ENCODE measurements around the gene PRDM16.

The PRDM16 gene

DNA sequence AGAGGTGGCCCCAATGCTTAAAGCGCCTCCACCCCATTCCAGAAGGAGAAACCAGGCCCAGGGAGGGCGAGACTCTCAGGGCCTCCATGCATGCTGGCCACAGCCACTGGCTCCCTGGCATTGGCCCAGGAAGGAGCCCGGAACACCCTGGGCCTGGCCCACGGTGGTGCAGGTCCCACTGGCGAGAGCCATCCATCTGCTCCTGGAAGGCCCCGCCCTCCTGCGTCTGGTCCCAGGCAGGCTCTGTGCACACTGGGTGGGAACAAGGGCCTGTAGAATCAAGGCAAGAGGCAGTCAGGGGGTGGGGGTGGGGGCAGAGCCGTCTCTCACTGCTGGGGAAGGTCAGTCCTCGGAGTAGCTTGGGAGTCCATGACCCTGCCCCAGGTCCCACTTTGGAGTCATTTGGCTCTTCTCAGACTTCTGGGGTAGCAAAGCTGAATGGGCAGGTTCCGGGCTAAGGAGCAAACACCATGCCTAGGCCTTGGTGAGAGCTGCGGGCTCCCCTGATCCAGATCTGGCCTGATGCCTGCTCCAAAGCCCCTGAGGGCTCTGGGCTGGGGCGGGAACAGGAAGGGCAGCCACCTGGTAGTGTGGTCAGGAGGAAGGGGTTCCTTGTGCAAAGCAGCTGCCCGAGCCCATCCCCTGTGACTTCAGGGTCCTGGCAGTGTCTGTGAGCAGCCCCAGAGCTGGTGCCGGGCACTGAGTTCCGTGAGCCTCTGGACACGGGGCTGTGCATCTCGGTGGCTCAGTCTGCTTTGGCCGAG is 278.4 kb downstream of the PRDM16 start:
- no peak for DNase-seq

GRCh38 chr1:3348196-3348865 is 279.3 kb downstream of the PRDM16 start:
- DNase-seq: no peak

GRCh38 chr1:3349161-3349967 is 280.4 kb downstream of the PRDM16 start:
- DNase-seq: no peak

- DNase-seq: no peak
Measured at GRCh38 chr1:3349968-3350299, 280.9 kb downstream of the PRDM16 start.

DNA sequence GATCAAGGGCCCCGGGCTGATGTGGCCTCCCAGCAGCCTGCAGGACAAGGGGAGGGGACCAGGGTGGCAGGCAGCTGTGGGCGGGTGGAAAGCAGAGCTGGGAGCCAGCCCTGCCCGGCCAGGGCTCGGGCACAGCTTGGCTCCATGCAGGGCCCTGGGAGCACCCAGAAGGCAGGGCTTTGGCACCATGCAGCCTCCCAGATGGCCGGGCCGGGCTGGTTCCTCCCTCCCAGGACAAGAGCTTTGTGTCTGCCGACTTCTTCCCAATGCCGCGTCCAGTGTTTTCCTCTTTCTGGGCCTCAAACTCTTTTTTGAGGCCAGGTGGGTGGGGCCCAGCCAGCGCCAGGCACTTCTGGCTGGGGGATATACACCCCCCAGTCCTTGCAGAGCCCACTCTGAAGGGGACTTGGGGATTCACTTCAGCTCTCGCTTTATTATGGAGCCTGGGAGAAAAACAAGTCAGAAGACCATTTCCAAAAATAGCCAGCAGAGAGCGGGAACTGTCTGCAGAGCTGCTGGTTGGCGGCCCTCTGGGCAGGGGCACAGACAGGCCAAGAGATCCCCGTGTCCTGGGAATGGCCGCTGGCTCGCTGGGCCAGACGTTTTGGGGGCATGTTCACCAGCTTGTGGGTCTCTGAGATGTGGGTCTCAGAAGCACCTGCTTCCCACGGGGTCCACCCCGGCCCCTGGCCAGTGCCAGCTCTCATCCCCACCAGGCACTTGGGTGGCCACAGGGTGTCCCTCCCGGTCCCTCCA is 281.7 kb downstream of the PRDM16 start:
- DNase-seq: no peak

DNA sequence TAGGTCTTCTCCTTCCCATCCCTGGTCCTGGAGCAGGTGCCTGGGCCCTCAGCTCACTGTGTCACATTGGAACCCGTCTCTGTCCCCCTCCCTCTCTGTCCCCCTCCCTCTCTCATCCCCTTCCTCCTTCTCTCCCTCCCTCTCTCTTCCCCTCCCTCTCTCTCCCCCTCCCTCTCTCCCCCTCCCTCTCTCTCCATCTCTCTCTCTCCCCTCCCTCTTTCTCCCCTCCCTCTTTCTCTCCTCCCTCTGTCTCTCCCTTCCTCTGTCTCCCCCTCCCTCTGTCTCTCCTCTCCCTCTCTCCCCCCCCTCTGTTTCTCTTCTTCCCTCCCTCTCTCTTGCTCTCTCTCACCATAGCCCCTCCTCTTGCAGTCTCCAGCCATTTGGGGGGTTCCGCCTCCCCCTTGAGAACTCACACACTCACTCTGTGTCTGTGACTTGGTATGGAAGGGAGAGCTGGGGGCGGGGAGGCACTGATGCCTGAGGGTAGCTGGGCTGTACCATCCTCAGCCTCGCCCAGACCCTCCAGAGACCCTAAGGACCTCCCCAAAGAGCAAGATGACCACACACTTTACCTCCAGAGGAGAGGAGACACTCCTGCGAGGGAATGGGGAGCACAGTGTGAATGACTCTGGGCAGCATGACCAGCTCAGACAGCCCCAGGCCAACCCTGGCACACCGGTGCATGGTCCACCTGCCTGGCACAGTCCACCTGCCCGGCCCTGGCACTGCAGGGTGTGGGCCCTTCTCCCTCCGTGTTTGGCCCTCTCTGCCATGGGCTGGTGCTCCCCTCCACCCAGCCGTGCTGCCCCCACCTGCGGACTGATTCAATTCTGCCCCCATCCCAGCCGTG is 282.7 kb downstream of the PRDM16 start:
- DNase-seq: no peak

GRCh38 chr1:3352299-3352951 is 283.4 kb downstream of the PRDM16 start:
- peak; percentile 80 for DNase-seq

- DNase-seq: no peak
Measured at GRCh38 chr1:3352952-3353331, 283.9 kb downstream of the PRDM16 start.

GRCh38 chr1:3353876-3354275 is 284.9 kb downstream of the PRDM16 start:
- DNase-seq: no peak

- no peak for DNase-seq
Measured at GRCh38 chr1:3355089-3355488, 286.1 kb downstream of the PRDM16 start.

DNA sequence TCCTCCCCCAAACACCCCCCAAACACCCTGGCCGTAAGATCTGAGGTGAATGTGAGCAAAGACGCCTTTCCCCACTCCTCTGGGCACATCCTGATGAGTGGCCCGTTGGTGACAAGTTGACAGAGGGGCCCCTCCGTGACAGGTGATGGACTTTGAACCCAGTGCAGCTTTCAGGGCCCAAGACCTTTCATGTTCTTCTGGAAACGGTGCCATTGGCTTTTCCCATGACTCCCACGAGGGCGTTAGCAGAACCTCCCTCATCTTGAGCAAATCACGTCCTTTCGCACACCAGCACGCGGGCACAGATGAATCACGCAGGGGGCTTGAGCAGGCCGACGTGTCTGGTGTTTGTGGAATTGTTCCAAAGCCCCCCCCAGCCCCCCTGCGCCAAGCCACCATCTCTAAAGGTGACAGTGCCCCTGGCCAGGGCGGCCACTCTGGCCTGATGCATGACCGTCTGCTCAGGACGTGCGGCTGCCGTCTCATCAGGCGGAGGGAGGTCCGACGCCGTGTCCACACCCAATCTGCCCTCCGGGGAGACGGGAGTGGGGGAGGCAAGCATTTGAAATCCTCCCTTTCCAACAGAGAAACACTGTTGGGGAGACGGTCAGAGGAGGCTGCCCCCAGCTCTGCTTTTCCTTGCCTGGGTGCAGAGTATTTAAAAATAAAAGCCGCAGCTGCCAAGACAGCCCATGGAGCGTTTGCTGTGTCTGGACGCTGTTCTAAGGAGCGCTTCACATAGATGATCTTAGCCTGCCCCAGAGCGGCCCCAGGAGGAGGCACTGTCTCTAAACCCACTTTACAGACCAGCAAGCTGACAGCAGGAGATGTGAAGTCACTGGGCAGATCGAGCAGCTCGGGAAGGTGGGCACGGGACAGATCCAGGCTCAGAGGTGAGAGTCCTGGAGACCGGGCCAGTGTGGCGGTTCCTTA is 287.2 kb downstream of the PRDM16 start:
- no peak for DNase-seq

GRCh38 chr1:3356827-3357460 is 287.9 kb downstream of the PRDM16 start:
- DNase-seq: no peak

- DNase-seq: no peak
Measured at GRCh38 chr1:3357526-3358297, 288.7 kb downstream of the PRDM16 start.

- no peak for DNase-seq
Measured at GRCh38 chr1:3359351-3359750, 290.3 kb downstream of the PRDM16 start.

GRCh38 chr1:3359756-3360440 is 290.9 kb downstream of the PRDM16 start:
- no peak for DNase-seq

DNA sequence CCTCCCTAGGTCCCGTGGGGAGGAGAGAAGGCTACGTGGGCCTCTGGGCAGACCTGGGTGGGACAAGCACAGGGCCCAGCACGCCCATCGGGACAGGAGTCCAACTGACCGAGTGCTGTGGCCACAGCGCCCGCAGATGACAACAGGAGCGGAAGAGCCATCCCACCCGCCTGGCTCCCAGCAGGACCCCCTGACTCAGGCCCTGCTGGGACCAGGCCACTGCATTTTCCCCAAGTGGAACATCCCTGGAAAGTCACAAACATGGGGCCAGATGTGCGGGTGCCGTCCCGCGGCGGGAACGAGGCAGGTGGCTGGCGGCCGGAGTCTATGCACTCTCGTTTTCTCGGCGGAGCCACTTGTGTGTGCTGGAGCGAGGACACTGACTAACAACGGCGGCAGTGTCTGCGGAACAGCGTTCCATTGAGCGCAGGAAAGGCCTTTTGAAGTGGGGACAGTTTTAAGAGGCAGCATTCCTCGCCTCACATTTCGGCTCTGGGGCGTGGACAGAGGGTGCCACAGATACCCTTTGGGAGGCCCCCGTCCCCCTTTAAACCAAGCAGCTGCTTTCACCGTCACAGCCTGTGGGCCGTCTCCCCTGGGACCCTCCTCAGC is 291.7 kb downstream of the PRDM16 start:
- no peak for DNase-seq

DNA sequence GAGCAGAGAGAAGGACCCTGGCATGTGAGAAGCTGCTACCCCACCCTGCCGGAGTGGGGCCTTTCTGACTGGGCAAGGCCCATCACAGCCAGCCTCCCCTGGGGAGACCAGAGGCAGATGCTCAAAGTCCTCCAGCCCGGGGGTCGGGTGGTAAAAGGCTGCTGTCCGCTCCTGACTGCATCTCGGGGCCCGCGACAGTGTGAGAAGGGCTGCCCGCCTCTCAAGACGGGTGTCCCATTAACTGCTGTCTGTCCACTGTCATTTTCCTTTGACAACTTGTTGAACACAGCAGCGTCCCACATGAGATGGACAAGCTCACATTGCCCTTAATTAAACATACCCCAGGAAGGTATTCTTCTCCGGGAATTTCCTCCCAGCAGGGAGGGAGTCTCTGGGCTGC is 294.0 kb downstream of the PRDM16 start:
- no peak for DNase-seq

DNA sequence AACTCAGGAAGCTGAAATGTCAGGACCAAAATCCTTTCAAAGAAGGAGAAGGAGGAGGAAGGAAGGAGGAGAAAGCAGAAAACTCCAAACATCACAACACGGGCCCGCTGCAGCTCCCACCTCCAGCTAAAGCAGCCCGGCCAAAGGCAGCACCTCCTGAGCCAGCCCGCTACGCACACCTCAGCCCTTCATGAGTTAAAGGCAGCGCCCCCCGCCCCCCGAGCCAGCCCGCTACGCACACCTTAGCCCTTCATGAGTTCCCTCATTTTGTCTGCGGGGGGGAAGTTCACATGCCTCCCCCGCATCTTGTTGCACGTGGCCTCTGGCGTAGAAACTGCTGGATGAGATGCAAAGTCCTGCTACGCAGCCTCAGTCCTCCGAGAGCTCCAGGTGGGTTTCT is 294.8 kb downstream of the PRDM16 start:
- DNase-seq: no peak

Data from fibroblast of skin of scalp (primary cell).